Activated CD4-positive, alpha-beta memory T cell treated with anti-CD3 and anti-CD28 coated beads for 36 hours (primary cell): ENCODE results near the gene MYO10. TPM values are rescaled to one million over a fixed set of nuclear protein-coding genes. Genes with fewer than 3 reads are reported as not detected.
A peak's percentile ranks its signal among the peaks of the same experiment; 100 is the strongest.

Source experiments
- CTCF ChIA-PET: fragments of 350-600 bp; sonication (Branson Sonifier 250); formaldehyde crosslinking; loops from one replicate; lab custom pipeline; 2021; ENCODE audit warnings: antibody characterized with exemption, inconsistent platforms; lab: Charles Lee
- POLR2A ChIA-PET: fragments of 350-600 bp; sonication (Branson Sonifier 250); formaldehyde crosslinking; loops from one replicate; lab custom pipeline; 2021; ENCODE audit warnings: antibody characterized with exemption; lab: Charles Lee
- DNase-seq: peaks from one replicate; pipeline ENCODE4 v3.0.0-alpha.2; 2020
- H3K27ac Mint-ChIP-seq: one replicate; pipeline ENCODE4 v1.8.0; 2021; ENCODE audit warnings: mixed read lengths
- H3K27me3 Mint-ChIP-seq: one replicate; pipeline ENCODE4 v1.8.0; 2021; ENCODE audit warnings: mixed read lengths
- H3K36me3 Mint-ChIP-seq: one replicate; pipeline ENCODE4 v1.8.0; 2021; ENCODE audit warnings: mixed read lengths
- H3K4me1 Mint-ChIP-seq: one replicate; pipeline ENCODE4 v1.8.0; 2021; ENCODE audit warnings: low read depth, mixed read lengths
- H3K4me3 Mint-ChIP-seq: one replicate; pipeline ENCODE4 v1.8.0; 2021; ENCODE audit warnings: mild to moderate bottlenecking, mixed read lengths
- H3K9me3 Mint-ChIP-seq: one replicate; pipeline ENCODE4 v1.8.0; 2021; ENCODE audit warnings: mixed read lengths
- intact Hi-C: fragments of 100-400 bp; cut with micrococcal nuclease; formaldehyde crosslinking; loops from one replicate; pipeline ENCODE4 v1.15.1; 2023
- total RNA-seq, 2 experiments: library from RNA; stranded (reverse); gene quantifications; one replicate each; pipeline ENCODE4 v1.2.3, GENCODE V29; 2021

Gene MYO10
- total RNA-seq, 2 experiments from 2014 or later, result 0.21 to 0.34 TPM

GRCh38 chr5:16788957-16789356 is 147.1 kb downstream of the MYO10 start:
- H3K4me3 Mint-ChIP-seq, result no peak overlapping the region
- intact Hi-C loops, result loop anchor here (10.0 kb wide), 1 partner anchor 94 kb away; no protein-coding TSS in a partner anchor
- POLR2A ChIA-PET, result no interaction called here
- no peak overlapping the region for H3K27ac Mint-ChIP-seq
- DNase-seq, result no peak
- H3K9me3 Mint-ChIP-seq, result no peaks in the 10 kb centered on the region
- H3K27me3 Mint-ChIP-seq, result peaks cover 19% of the 10 kb centered on the region
- H3K4me1 Mint-ChIP-seq, result peaks cover 21% of the 10 kb centered on the region
- CTCF ChIA-PET, result interaction anchor here (1.5 to 1.6 kb wide), 2 partner anchors 344 to 400 kb away, joined by 6 to 10 read pairs; no protein-coding TSS in a partner anchor
- H3K36me3 Mint-ChIP-seq, result no peaks in the 10 kb centered on the region

DNA sequence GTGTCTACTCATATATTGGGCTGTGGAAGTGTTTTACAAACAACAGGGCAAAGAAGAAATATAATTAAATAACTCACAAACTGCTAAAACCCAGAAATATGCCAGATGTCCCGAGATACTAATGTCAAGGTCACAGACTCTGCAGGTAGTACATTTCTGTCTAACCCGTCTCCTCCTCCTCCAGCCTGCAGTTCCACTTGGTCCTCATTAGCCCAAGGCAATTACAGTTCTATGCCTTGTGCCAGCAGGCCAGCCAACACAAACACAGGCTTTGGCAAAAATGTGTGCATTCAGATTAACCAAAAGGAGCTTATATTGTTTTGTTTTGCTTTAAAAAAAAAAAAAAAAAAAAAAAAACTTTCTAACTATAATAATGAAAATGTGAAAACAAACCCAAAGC is 148.8 kb downstream of the MYO10 start:
- ChIA-PET POLR2A (no interaction called here), CTCF (interaction anchor here (0.7 kb wide), 1 partner anchor 246 kb away, joined by 4 read pairs; no protein-coding TSS in a partner anchor)
- H3K9me3 Mint-ChIP-seq, result no peaks in the 10 kb centered on the region
- intact Hi-C loops, result loop anchor here (10.0 kb wide), 1 partner anchor 92 kb away; no protein-coding TSS in a partner anchor
- H3K27me3 Mint-ChIP-seq, result peaks cover 29% of the 10 kb centered on the region
- no peak for DNase-seq
- no peak overlapping the region for H3K27ac Mint-ChIP-seq
- H3K4me3 Mint-ChIP-seq, result no peak overlapping the region
- H3K36me3 Mint-ChIP-seq, result no peaks in the 10 kb centered on the region
- peaks cover 25% of the 10 kb centered on the region for H3K4me1 Mint-ChIP-seq

- intact Hi-C loops, result loop anchor here (1.0 to 10.0 kb wide), 6 partner anchors 90 to 396 kb away; partner anchors contain the start of gene RETREG1
- ChIA-PET CTCF (interaction anchor here (0.7 kb wide), 1 partner anchor 78 kb away, joined by 3 read pairs; no protein-coding TSS in a partner anchor), POLR2A (no interaction called here)
- Mint-ChIP-seq H3K27ac (peak overlapping the region; percentile 50), H3K4me1 (peaks cover 20% of the 10 kb centered on the region), H3K36me3 (no peaks in the 10 kb centered on the region), H3K27me3 (peaks cover 31% of the 10 kb centered on the region), H3K4me3 (peak overlapping the region; percentile 42), H3K9me3 (no peaks in the 10 kb centered on the region)
- peak; percentile 80 for DNase-seq
Measured at GRCh38 chr5:16784843-16785791, 151.0 kb downstream of the MYO10 start.

DNA sequence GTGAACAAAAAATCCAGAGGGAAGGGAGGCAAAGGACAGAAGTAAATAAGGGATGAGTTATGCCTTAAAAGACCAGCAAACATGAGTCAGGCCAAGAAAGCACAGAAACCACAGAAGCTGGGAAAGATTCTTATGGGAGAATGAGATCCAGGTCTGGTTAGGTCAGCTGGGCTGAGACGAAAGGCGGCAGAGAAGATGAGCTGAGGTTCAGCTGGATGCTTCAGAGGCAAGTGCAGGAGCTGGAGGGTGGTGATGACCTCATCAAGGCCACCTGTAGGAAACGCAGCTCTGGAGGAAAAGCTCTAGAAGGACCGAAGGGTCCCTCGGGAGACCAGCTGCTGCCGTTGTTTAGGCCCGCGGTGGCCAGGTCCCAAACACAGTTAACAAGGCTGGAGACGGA is 152.0 kb downstream of the MYO10 start:
- no peaks in the 10 kb centered on the region for H3K36me3 Mint-ChIP-seq
- intact Hi-C loops, result loop anchor here (2.0 to 10.0 kb wide), 2 partner anchors 89 to 167 kb away; partner anchors contain the start of gene RETREG1
- POLR2A ChIA-PET, result no interaction called here
- H3K4me3 Mint-ChIP-seq, result no peak overlapping the region
- no peaks in the 10 kb centered on the region for H3K9me3 Mint-ChIP-seq
- H3K27ac Mint-ChIP-seq, result no peak overlapping the region
- H3K27me3 Mint-ChIP-seq, result peaks cover 31% of the 10 kb centered on the region
- CTCF ChIA-PET, result no interaction called here
- H3K4me1 Mint-ChIP-seq, result peaks cover 20% of the 10 kb centered on the region
- no peak for DNase-seq

- H3K9me3 Mint-ChIP-seq, result no peaks in the 10 kb centered on the region
- H3K4me3 Mint-ChIP-seq, result no peak overlapping the region
- no peaks in the 10 kb centered on the region for H3K36me3 Mint-ChIP-seq
- peaks cover 20% of the 10 kb centered on the region for H3K4me1 Mint-ChIP-seq
- CTCF ChIA-PET, result interaction anchor here (0.7 kb wide), 1 partner anchor 19 kb away, joined by 3 read pairs; no protein-coding TSS in a partner anchor
- no peak for DNase-seq
- peaks cover 24% of the 10 kb centered on the region for H3K27me3 Mint-ChIP-seq
- intact Hi-C loops, result loop anchor here (10.0 kb wide), 1 partner anchor 87 kb away; no protein-coding TSS in a partner anchor
- no peak overlapping the region for H3K27ac Mint-ChIP-seq
- POLR2A ChIA-PET, result no interaction called here
Measured at GRCh38 chr5:16781828-16782626, 154.1 kb downstream of the MYO10 start.

DNA sequence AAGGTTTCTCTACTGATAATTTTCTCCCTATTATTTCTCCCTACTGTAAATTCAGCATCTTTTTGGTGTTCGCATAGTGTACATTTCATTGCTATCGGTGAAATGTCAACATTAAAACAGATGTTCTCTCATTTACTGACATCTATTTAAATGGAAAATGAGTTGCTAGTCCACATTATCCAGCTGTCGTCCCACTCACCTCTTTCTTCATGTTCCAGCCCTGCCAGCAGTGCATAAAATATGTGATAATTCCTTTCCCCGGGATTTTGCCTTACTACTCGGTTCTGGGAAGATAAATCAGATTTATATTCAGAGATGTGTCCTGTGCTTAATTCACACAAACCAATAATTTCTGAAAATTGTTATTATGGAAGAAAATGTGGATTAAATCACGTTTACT is 155.8 kb downstream of the MYO10 start:
- H3K36me3 Mint-ChIP-seq, result no peaks in the 10 kb centered on the region

GRCh38 chr5:16777432-16777831 is 158.7 kb downstream of the MYO10 start:
- intact Hi-C loops, result no loop called here
- no peaks in the 10 kb centered on the region for H3K9me3 Mint-ChIP-seq
- no peaks in the 10 kb centered on the region for H3K4me1 Mint-ChIP-seq
- CTCF ChIA-PET, result interaction anchor here (1.0 kb wide), 1 partner anchor 15 kb away, joined by 3 read pairs; no protein-coding TSS in a partner anchor
- peaks cover 5% of the 10 kb centered on the region for H3K27me3 Mint-ChIP-seq
- no peak overlapping the region for H3K27ac Mint-ChIP-seq
- no peak for DNase-seq
- POLR2A ChIA-PET, result no interaction called here
- no peaks in the 10 kb centered on the region for H3K36me3 Mint-ChIP-seq
- no peak overlapping the region for H3K4me3 Mint-ChIP-seq

More for the DNA sequence above, 155.8 kb downstream of the MYO10 start:
- no peaks in the 10 kb centered on the region for H3K9me3 Mint-ChIP-seq
- H3K4me3 Mint-ChIP-seq, result no peak overlapping the region
- DNase-seq, result no peak
- POLR2A ChIA-PET, result no interaction called here
- CTCF ChIA-PET, result no interaction called here
- peaks cover 17% of the 10 kb centered on the region for H3K4me1 Mint-ChIP-seq
- H3K27ac Mint-ChIP-seq, result no peak overlapping the region
- H3K27me3 Mint-ChIP-seq, result peaks cover 22% of the 10 kb centered on the region
- intact Hi-C loops, result loop anchor here (10.0 kb wide), 1 partner anchor 86 kb away; no protein-coding TSS in a partner anchor

DNA sequence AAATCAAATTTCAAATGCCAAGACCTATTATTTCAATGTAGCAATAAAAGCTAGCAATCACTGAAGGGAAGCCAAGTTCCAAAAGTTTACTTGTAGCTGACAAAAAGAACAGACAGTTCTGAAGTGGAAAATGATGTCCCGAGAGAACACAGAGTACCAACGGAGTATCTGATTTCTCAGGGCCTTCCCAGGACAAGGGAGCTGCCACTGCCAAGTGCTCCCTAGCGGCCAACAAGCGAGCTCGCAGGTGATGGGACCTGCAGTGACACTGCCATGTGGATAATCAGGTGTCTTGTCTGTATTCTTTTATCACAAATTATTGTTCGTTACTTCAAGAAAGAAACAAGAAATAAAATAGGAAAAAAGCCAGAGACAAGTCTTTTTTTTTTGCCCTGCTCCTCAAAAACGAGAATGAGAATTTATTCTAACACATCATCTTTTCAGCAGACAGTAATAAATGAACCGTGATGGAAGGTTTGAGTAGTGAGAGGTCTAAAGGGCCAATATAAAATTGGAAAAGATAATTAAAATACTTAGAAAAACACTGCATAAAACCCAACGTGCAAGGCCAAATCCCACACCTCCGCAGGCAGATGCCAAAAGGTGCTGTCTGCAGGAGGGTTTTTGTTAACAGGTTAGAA is 159.4 kb downstream of the MYO10 start:
- Mint-ChIP-seq H3K4me3 (no peak overlapping the region), H3K27me3 (peaks cover 5% of the 10 kb centered on the region), H3K4me1 (no peaks in the 10 kb centered on the region), H3K36me3 (no peaks in the 10 kb centered on the region), H3K9me3 (no peaks in the 10 kb centered on the region), H3K27ac (no peak overlapping the region)
- ChIA-PET CTCF (interaction anchor here (0.7 kb wide), 1 partner anchor 14 kb away, joined by 3 read pairs; no protein-coding TSS in a partner anchor), POLR2A (interaction anchor here (0.7 kb wide), 1 partner anchor 169 kb away, joined by 3 read pairs; no protein-coding TSS in a partner anchor)
- intact Hi-C loops, result no loop called here
- DNase-seq, result no peak

DNA sequence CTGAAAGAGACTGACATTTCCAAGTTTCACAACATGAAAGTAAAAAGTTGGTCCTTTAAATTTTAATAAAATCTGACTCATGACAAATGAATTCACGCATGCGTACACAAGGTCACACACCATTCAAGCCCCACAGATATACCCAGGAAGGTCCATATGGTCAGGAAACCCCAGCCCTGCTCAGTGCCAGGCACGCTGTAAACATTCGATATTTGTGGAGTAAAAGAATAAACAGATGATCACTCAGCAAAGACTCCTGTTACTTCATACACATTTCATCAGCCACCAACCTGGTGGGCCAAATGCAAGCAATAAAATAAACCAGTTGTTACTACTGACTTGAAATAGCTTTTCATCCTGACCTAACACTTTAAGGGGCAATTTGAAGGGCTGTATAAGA is 161.3 kb downstream of the MYO10 start:
- no peak overlapping the region for H3K27ac Mint-ChIP-seq
- no peaks in the 10 kb centered on the region for H3K27me3 Mint-ChIP-seq
- H3K9me3 Mint-ChIP-seq, result no peaks in the 10 kb centered on the region
- no peak for DNase-seq
- no peaks in the 10 kb centered on the region for H3K4me1 Mint-ChIP-seq
- ChIA-PET POLR2A (no interaction called here), CTCF (no interaction called here)
- intact Hi-C loops, result no loop called here
- H3K36me3 Mint-ChIP-seq, result no peaks in the 10 kb centered on the region
- H3K4me3 Mint-ChIP-seq, result no peak overlapping the region

DNA sequence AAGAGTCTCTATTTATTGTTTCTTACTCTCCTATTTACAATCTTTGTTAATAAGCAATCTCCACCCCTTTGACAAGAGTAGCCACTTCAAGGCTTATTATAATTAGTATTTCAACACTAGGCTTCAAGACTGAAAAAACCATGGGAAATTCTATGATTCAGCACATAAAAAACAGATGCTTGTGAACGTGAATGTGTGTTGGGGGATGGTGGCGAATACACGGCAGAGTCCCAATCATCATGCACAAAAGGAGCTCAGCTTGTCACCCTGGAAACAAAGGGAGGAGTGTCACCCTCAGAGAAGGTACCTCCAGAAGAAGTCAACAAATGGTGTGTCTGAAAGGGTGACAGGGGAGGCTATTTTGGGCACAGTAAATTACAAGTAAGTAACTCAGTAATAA is 162.1 kb downstream of the MYO10 start:
- H3K4me3 Mint-ChIP-seq, result no peak overlapping the region
- POLR2A ChIA-PET, result no interaction called here
- intact Hi-C loops, result no loop called here
- CTCF ChIA-PET, result no interaction called here
- H3K9me3 Mint-ChIP-seq, result no peaks in the 10 kb centered on the region
- no peaks in the 10 kb centered on the region for H3K4me1 Mint-ChIP-seq
- H3K27me3 Mint-ChIP-seq, result no peaks in the 10 kb centered on the region
- no peak for DNase-seq
- no peaks in the 10 kb centered on the region for H3K36me3 Mint-ChIP-seq
- no peak overlapping the region for H3K27ac Mint-ChIP-seq

- DNase-seq, result no peak
- Mint-ChIP-seq H3K27me3 (no peaks in the 10 kb centered on the region), H3K9me3 (no peaks in the 10 kb centered on the region), H3K36me3 (no peaks in the 10 kb centered on the region), H3K4me3 (no peak overlapping the region), H3K27ac (no peak overlapping the region), H3K4me1 (no peaks in the 10 kb centered on the region)
- POLR2A ChIA-PET, result no interaction called here
- CTCF ChIA-PET, result no interaction called here
- intact Hi-C loops, result no loop called here
Measured at GRCh38 chr5:16772556-16772955, 163.5 kb downstream of the MYO10 start.
